Liver (tissue), 3 donors: ENCODE results near the gene GLP2R.

Source experiments
- EGR1 ChIP-seq, 2 donors: IDR thresholded peaks; 2 replicates each; pipeline ENCODE4 v1.6.1; 2016 to 2018; ENCODE audit warnings: antibody characterized with exemption in 2 of 2, low read depth in 2 of 2
- GABPA ChIP-seq, 2 donors: IDR thresholded peaks in 1 of 2; conservative IDR thresholded peaks in 1 of 2; 2 replicates each; pipeline ENCODE4 v1.6.1; 2016; ENCODE audit warnings: antibody characterized with exemption in 2 of 2, mild to moderate bottlenecking in 1 of 2, moderate library complexity in 1 of 2
- HNF4A ChIP-seq, 2 donors: conservative IDR thresholded peaks; 2 replicates each; pipeline ENCODE4 v1.6.1; 2016; ENCODE audit warnings: antibody characterized with exemption in 2 of 2, mild to moderate bottlenecking in 2 of 2
- JUND ChIP-seq, 2 donors: IDR thresholded peaks; 2 replicates each; pipeline ENCODE4 v1.6.1; 2016; ENCODE audit warnings: antibody characterized with exemption in 2 of 2
- NR2F2 ChIP-seq: IDR thresholded peaks from 2 replicates; pipeline ENCODE4 v1.6.1; 2016; ENCODE audit warnings: antibody characterized with exemption
- SP1 ChIP-seq: IDR thresholded peaks from 2 replicates; pipeline ENCODE4 v1.6.1; 2018; ENCODE audit warnings: antibody characterized with exemption, mild to moderate bottlenecking
- TAF1 ChIP-seq: conservative IDR thresholded peaks from 2 replicates; pipeline ENCODE4 v1.6.1; 2016; ENCODE audit warnings: antibody characterized with exemption, mild to moderate bottlenecking
- YY1 ChIP-seq: IDR thresholded peaks from 2 replicates; pipeline ENCODE4 v1.6.1; 2016; ENCODE audit warnings: antibody characterized with exemption, mild to moderate bottlenecking
- ZBTB33 ChIP-seq: IDR thresholded peaks from 2 replicates; pipeline ENCODE4 v1.6.1; 2016; ENCODE audit warnings: antibody characterized with exemption
- TF ChIP-seq, protein P1 (sequence below): fragments of 150-350 bp; IDR thresholded peaks from 2 replicates; pipeline ENCODE4 v1.5.1; 2017; ENCODE audit warnings: improper control_type of control experiment, low read depth, low read length; ENCODE audit not compliant: missing input control
- TF ChIP-seq, protein P2 (sequence below): IDR thresholded peaks from 2 replicates; pipeline ENCODE4 v1.6.1; 2016; ENCODE audit warnings: antibody characterized with exemption
- TF ChIP-seq, protein P3 (sequence below): IDR thresholded peaks from 2 replicates; pipeline ENCODE4 v1.6.1; 2016; ENCODE audit warnings: antibody characterized with exemption, mild to moderate bottlenecking
- donor health status: healthy.
- donor health status: healthy.

GRCh38 chr17:9874722-9875121, 49.0 kb downstream of the GLP2R start:
- TF ChIP-seq TAF1 = no peak
- TF ChIP-seq JUND (IDR thresholded peaks at IDR 0.05) = no peak
- TF ChIP-seq, protein P1, sequence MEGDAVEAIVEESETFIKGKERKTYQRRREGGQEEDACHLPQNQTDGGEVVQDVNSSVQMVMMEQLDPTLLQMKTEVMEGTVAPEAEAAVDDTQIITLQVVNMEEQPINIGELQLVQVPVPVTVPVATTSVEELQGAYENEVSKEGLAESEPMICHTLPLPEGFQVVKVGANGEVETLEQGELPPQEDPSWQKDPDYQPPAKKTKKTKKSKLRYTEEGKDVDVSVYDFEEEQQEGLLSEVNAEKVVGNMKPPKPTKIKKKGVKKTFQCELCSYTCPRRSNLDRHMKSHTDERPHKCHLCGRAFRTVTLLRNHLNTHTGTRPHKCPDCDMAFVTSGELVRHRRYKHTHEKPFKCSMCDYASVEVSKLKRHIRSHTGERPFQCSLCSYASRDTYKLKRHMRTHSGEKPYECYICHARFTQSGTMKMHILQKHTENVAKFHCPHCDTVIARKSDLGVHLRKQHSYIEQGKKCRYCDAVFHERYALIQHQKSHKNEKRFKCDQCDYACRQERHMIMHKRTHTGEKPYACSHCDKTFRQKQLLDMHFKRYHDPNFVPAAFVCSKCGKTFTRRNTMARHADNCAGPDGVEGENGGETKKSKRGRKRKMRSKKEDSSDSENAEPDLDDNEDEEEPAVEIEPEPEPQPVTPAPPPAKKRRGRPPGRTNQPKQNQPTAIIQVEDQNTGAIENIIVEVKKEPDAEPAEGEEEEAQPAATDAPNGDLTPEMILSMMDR = no peak
- TF ChIP-seq, protein P2, sequence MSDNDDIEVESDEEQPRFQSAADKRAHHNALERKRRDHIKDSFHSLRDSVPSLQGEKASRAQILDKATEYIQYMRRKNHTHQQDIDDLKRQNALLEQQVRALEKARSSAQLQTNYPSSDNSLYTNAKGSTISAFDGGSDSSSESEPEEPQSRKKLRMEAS = no peak
- no peak for TF ChIP-seq SP1
- TF ChIP-seq ZBTB33 = no peak
- no peak for TF ChIP-seq EGR1 (IDR thresholded peaks at IDR 0.05; ENCODE audit: low read depth in 2 of 2)
- no peak for TF ChIP-seq HNF4A (conservative IDR thresholded peaks at IDR 0.05)
- TF ChIP-seq YY1 = no peak
- TF ChIP-seq, protein P3, sequence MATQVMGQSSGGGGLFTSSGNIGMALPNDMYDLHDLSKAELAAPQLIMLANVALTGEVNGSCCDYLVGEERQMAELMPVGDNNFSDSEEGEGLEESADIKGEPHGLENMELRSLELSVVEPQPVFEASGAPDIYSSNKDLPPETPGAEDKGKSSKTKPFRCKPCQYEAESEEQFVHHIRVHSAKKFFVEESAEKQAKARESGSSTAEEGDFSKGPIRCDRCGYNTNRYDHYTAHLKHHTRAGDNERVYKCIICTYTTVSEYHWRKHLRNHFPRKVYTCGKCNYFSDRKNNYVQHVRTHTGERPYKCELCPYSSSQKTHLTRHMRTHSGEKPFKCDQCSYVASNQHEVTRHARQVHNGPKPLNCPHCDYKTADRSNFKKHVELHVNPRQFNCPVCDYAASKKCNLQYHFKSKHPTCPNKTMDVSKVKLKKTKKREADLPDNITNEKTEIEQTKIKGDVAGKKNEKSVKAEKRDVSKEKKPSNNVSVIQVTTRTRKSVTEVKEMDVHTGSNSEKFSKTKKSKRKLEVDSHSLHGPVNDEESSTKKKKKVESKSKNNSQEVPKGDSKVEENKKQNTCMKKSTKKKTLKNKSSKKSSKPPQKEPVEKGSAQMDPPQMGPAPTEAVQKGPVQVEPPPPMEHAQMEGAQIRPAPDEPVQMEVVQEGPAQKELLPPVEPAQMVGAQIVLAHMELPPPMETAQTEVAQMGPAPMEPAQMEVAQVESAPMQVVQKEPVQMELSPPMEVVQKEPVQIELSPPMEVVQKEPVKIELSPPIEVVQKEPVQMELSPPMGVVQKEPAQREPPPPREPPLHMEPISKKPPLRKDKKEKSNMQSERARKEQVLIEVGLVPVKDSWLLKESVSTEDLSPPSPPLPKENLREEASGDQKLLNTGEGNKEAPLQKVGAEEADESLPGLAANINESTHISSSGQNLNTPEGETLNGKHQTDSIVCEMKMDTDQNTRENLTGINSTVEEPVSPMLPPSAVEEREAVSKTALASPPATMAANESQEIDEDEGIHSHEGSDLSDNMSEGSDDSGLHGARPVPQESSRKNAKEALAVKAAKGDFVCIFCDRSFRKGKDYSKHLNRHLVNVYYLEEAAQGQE = no peak
- no peak for TF ChIP-seq NR2F2
- no peak for TF ChIP-seq GABPA (IDR thresholded peaks at IDR 0.05 in 1 of 2, conservative IDR thresholded peaks at IDR 0.05 in 1 of 2)
